Retinal pigment epithelial cell (primary cell): Measurements from ENCODE around the gene EIF4G3.
A peak's percentile ranks its signal among the peaks of the same experiment; 100 is the strongest.

ENCODE experiments used
- DNase-seq: peaks from one replicate; pipeline ENCODE4 v3.0.0-alpha.2; 2010; ENCODE audit warnings: low read depth
- H3K4me3 ChIP-seq: 2 replicates; pipeline ENCODE4 v1.5.1; 2011; ENCODE audit warnings: mild to moderate bottlenecking, low read length, control low read depth, moderate library complexity
- CTCF ChIP-seq: conservative IDR thresholded peaks from 2 replicates; pipeline ENCODE4 v1.5.1; 2011; ENCODE audit warnings: low read depth, low read length, control low read depth, inconsistent platforms

Gene EIF4G3

GRCh38 chr1:20982316-20982715 lies 194.4 kb downstream of the EIF4G3 start:
- no peak overlapping the region for H3K4me3 ChIP-seq
- no peak for TF ChIP-seq CTCF
- no peak for DNase-seq

GRCh38 chr1:20981915-20982314 lies 194.8 kb downstream of the EIF4G3 start:
- H3K4me3 ChIP-seq, result no peak overlapping the region
- TF ChIP-seq CTCF, result peak; percentile 36
- no peak for DNase-seq

- TF ChIP-seq CTCF, result no peak
- no peak for DNase-seq
- H3K4me3 ChIP-seq, result no peak overlapping the region
Measured at GRCh38 chr1:20980051-20980450, 196.6 kb downstream of the EIF4G3 start.

- TF ChIP-seq CTCF, result no peak
- H3K4me3 ChIP-seq, result no peak overlapping the region
- DNase-seq, result no peak
Measured at GRCh38 chr1:20978413-20978812, 198.3 kb downstream of the EIF4G3 start.

- no peak for DNase-seq
- TF ChIP-seq CTCF, result no peak
- H3K4me3 ChIP-seq, result no peak overlapping the region
Measured at GRCh38 chr1:20975668-20976067, 201.0 kb downstream of the EIF4G3 start.

- DNase-seq, result no peak
- TF ChIP-seq CTCF, result no peak
- H3K4me3 ChIP-seq, result no peak overlapping the region
Measured at GRCh38 chr1:20974951-20975350, 201.7 kb downstream of the EIF4G3 start.

- no peak overlapping the region for H3K4me3 ChIP-seq
- TF ChIP-seq CTCF, result no peak
Measured at GRCh38 chr1:20974069-20974468, 202.6 kb downstream of the EIF4G3 start.

More at GRCh38 chr1:20974069-20974468, 202.6 kb downstream of the EIF4G3 start:
- DNase-seq, result no peak
